Fibroblast of the aortic adventitia (primary cell): ENCODE results near the gene EML6. TPM values are rescaled to one million over a fixed set of nuclear protein-coding genes. Genes with fewer than 3 reads are reported as not detected.

ENCODE experiments used
- DNase-seq: peaks from one replicate; pipeline ENCODE4 v3.0.0-alpha.2; 2010; ENCODE audit warnings: low read depth
- H3K4me3 ChIP-seq: 2 replicates; pipeline ENCODE4 v1.5.1; 2011; ENCODE audit warnings: low read depth, mild to moderate bottlenecking, control low read depth, low read length, moderate library complexity
- CTCF ChIP-seq: IDR thresholded peaks from 2 replicates; pipeline ENCODE4 v1.5.1; 2011; ENCODE audit warnings: mild to moderate bottlenecking, low read length, control low read depth, inconsistent platforms; ENCODE audit not compliant: insufficient read depth
- total RNA-seq: library from RNA; depleted of rRNA; stranded (reverse); fragments of >200 nt; gene quantifications from 2 replicates; pipeline ENCODE4 v1.2.3, GENCODE V29; 2012; ENCODE audit warnings: low replicate concordance

Gene EML6
- total RNA-seq, 1 donor: 2.8 TPM

GRCh38 chr2:54859416-54859815 lies 136.0 kb downstream of the EML6 start:
- DNase-seq: no peak
- no peak for TF ChIP-seq CTCF
- no peak overlapping the region for H3K4me3 ChIP-seq

GRCh38 chr2:54859997-54860701 lies 136.7 kb downstream of the EML6 start:
- TF ChIP-seq CTCF: no peak
- peak; percentile 73 for DNase-seq
- no peak overlapping the region for H3K4me3 ChIP-seq

- TF ChIP-seq CTCF: no peak
- DNase-seq: no peak
- H3K4me3 ChIP-seq: no peak overlapping the region
Observed at GRCh38 chr2:54862229-54862628, 138.8 kb downstream of the EML6 start.

GRCh38 chr2:54862742-54863141 lies 139.3 kb downstream of the EML6 start:
- no peak for TF ChIP-seq CTCF
- H3K4me3 ChIP-seq: no peak overlapping the region
- no peak for DNase-seq

- TF ChIP-seq CTCF: no peak
- no peak overlapping the region for H3K4me3 ChIP-seq
- DNase-seq: no peak
Observed at GRCh38 chr2:54863660-54864059, 140.2 kb downstream of the EML6 start.

- DNase-seq: no peak
- H3K4me3 ChIP-seq: no peak overlapping the region
- no peak for TF ChIP-seq CTCF
Observed at GRCh38 chr2:54864096-54864495, 140.6 kb downstream of the EML6 start.

- H3K4me3 ChIP-seq: no peak overlapping the region
- DNase-seq: no peak
- no peak for TF ChIP-seq CTCF
Observed at GRCh38 chr2:54864727-54865126, 141.3 kb downstream of the EML6 start.
